Activated naive CD4-positive, alpha-beta T cell treated with anti-CD3 and anti-CD28 coated beads, Interleukin-2, amount 10 ng/mL, durations not matched to agents 7 days and 5 days (primary cell): ENCODE results near the gene ELF4.

Experiments
- CTCF ChIA-PET: fragments of 350-600 bp; sonication (Branson Sonifier 250); formaldehyde crosslinking; loops from one replicate; lab custom pipeline; 2021; ENCODE audit warnings: antibody characterized with exemption; lab: Charles Lee
- DNase-seq: peaks from one replicate; pipeline ENCODE4 v3.0.0-alpha.2; 2020
- H3K27ac Mint-ChIP-seq: one replicate; pipeline ENCODE4 v1.8.0; 2021; ENCODE audit warnings: mild to moderate bottlenecking, moderate library complexity, mixed read lengths
- H3K27me3 Mint-ChIP-seq: one replicate; pipeline ENCODE4 v1.8.0; 2021; ENCODE audit warnings: mild to moderate bottlenecking, mixed read lengths
- H3K36me3 Mint-ChIP-seq: one replicate; pipeline ENCODE4 v1.8.0; 2021; ENCODE audit warnings: mixed read lengths
- H3K4me1 Mint-ChIP-seq: one replicate; pipeline ENCODE4 v1.8.0; 2021; ENCODE audit warnings: mixed read lengths
- H3K4me3 Mint-ChIP-seq: one replicate; pipeline ENCODE4 v1.8.0; 2021; ENCODE audit warnings: mild to moderate bottlenecking, moderate library complexity, mixed read lengths
- H3K9me3 Mint-ChIP-seq: one replicate; pipeline ENCODE4 v1.8.0; 2021; ENCODE audit warnings: mixed read lengths

Gene ELF4

DNA sequence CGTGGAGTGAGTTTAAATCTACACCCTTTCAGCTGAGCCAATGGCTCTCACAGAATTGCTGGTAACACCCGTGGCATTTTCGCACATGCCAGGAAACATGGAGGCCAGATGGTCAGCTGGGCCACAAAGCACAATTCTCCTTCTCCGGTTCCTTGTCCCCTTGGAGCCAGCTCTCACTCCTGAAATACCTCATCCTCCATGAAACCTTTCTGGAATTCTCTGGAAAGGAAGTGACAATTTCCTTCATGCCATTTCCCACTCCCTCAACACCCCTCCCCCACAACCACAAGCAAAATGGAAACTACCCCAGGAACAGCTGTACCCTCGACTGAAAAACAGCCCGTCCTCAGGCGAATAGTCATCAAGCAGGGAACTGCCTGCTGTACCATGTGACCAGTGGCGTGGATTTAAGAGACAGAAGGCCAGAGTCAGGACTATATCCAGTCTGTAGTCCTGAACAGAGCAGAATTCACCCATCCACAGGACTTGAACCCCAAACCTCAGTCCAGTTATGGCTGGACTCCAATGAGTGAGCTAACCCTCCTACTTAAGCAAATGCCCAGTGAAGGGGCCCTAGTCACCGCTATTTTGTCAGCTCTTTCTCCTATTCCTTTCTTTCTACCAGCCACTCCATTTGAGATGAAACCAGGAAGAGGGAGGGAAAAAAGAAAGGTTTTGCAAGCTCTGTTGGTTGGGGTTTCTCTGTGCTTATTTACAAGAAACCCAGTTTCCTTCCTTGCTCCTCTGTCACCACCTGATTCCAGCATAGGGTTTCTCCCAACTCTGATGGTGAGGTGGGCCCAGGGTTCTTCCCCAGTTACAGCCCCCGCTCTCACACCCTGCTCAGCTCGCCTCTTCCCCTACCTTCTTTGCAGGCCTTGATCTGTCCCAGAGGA, 24.5 kb downstream of the ELF4 start:
- Mint-ChIP-seq H3K4me1 (peaks cover 86% of the 10 kb centered on the region), H3K27me3 (peaks cover 4% of the 10 kb centered on the region), H3K27ac (peak overlapping the region; percentile 92), H3K4me3 (peak overlapping the region; percentile 81), H3K36me3 (peaks cover 14% of the 10 kb centered on the region), H3K9me3 (no peaks in the 10 kb centered on the region)
- CTCF ChIA-PET = interaction anchor here (1.2 to 3.3 kb wide), 2 partner anchors 9 to 35 kb away, joined by 4 to 18 read pairs; no protein-coding TSS in a partner anchor
- DNase-seq = no peak

DNA sequence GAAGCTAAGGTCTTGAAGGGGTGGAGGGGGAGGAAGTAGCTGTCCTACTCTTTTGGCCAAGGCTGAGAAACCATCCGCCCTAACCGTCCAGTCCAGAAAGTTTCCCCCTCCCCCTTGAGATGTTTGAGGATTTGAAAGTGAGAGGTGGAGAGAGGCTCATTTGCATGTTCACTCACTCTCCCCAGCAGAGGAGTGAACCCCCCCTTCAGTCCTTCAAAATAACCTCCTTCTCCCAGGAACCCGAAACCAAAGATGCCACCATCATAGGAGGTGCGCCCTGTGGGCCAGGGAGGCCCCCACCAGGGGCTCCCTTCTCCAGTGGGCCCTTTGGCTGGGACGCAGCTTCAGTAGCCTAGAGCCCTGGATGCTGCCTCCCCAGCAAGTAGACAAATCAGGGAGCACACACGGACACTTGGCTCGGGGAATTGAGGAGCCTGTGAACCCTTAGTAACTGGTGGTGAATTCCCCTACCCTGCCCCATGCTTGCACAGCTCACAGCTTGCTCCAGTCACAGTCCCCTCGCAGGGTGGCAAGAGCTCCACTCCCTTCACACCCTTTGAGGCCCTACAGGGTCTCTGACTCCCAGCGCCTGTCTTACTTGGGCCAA, 25.6 kb downstream of the ELF4 start:
- Mint-ChIP-seq H3K4me1 (peaks cover 86% of the 10 kb centered on the region), H3K9me3 (no peaks in the 10 kb centered on the region), H3K27me3 (no peaks in the 10 kb centered on the region), H3K4me3 (peak overlapping the region; percentile 81), H3K27ac (peak overlapping the region; percentile 92), H3K36me3 (peaks cover 13% of the 10 kb centered on the region)
- CTCF ChIA-PET = interaction anchor here (0.6 to 3.3 kb wide), 4 partner anchors 10 to 40 kb away, joined by 3 to 18 read pairs (median 4); no protein-coding TSS in a partner anchor
- DNase-seq = peak; percentile 23

- CTCF ChIA-PET = interaction anchor here (1.0 to 3.3 kb wide), 2 partner anchors 23 to 37 kb away, joined by 3 to 18 read pairs; no protein-coding TSS in a partner anchor
- peak; percentile 22 for DNase-seq
- H3K4me1 Mint-ChIP-seq = peaks cover 84% of the 10 kb centered on the region
- peaks cover 14% of the 10 kb centered on the region for H3K36me3 Mint-ChIP-seq
- no peaks in the 10 kb centered on the region for H3K9me3 Mint-ChIP-seq
- H3K4me3 Mint-ChIP-seq = peak overlapping the region; percentile 81
- peak overlapping the region; percentile 92 for H3K27ac Mint-ChIP-seq
- no peaks in the 10 kb centered on the region for H3K27me3 Mint-ChIP-seq
These were observed 26.5 kb downstream of the ELF4 start for GRCh38 chrX:130083656-130084382.

DNA sequence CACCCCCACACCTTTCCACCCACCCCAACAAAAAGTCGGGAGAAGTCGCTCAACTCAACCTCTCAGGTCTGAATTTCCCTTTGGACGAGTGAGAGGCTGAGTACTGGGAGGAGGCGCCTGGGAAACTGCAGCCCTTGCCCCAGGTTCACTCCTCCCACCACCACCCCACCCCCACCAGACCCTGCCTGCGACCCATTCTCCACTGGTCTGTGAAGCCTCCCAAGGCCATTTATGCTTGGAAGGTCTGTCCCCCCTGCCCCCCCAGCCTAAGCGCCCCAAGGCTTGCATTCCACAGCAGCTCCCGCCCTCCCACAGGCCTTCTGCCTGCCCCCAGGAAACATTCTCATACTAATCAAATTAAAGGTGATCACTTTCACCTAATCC, 27.2 kb downstream of the ELF4 start:
- peak overlapping the region; percentile 92 for H3K27ac Mint-ChIP-seq
- DNase-seq = no peak
- peaks cover 78% of the 10 kb centered on the region for H3K4me1 Mint-ChIP-seq
- H3K9me3 Mint-ChIP-seq = no peaks in the 10 kb centered on the region
- no peaks in the 10 kb centered on the region for H3K27me3 Mint-ChIP-seq
- CTCF ChIA-PET = interaction anchor here (3.3 to 4.5 kb wide), 2 partner anchors 37 to 38 kb away, joined by 18 to 68 read pairs; no protein-coding TSS in a partner anchor
- peaks cover 14% of the 10 kb centered on the region for H3K36me3 Mint-ChIP-seq
- peak overlapping the region; percentile 81 for H3K4me3 Mint-ChIP-seq

DNA sequence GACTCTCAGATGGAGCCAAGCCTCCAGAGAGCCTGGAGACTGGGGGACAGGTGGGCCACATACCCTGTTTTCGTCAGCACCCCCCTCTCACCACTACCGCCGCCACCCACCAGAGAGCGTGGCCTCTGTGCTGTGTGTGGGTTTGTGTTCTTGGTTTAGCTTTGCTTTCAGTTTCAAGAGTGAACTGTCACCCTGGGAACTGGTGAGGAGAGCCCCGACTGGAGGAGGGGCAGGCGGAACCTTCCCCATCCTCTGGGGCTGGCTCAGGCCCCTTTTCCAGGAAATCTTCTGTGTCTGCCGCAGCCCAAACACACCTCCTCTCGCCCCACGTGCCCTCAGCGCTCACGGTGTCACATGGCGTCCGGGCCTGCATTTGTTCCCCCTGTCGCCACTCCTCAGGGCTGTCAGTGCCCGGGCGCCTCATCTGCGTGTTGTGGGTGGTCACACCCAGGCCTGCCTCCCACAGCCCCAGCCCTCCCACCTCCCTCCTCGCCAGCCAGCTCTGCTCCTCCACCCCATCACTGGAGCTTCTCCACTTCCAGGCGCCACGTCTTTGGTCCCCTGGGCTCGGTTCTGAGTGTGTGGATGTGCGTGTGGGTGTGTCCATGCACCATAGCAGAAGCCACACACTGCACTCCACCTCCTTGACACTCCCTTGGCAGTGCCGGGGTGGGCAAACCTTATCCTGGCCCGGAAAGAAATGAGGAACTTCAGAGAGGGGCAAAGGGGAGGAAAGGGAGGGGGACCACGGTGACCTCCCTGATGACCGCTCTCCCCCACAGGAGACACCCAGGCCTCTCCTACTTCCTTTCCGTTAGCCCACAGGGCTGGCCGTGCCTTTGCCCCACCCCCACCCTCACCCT, 27.8 kb downstream of the ELF4 start:
- DNase-seq = peak; percentile 90
- Mint-ChIP-seq H3K9me3 (no peaks in the 10 kb centered on the region), H3K4me1 (peaks cover 72% of the 10 kb centered on the region), H3K36me3 (peaks cover 10% of the 10 kb centered on the region), H3K27me3 (no peaks in the 10 kb centered on the region), H3K4me3 (peak overlapping the region; percentile 58), H3K27ac (peak overlapping the region; percentile 91)
- CTCF ChIA-PET = interaction anchor here (0.8 to 4.5 kb wide), 4 partner anchors 15 to 110 kb away, joined by 3 to 68 read pairs (median 36); no protein-coding TSS in a partner anchor

DNA sequence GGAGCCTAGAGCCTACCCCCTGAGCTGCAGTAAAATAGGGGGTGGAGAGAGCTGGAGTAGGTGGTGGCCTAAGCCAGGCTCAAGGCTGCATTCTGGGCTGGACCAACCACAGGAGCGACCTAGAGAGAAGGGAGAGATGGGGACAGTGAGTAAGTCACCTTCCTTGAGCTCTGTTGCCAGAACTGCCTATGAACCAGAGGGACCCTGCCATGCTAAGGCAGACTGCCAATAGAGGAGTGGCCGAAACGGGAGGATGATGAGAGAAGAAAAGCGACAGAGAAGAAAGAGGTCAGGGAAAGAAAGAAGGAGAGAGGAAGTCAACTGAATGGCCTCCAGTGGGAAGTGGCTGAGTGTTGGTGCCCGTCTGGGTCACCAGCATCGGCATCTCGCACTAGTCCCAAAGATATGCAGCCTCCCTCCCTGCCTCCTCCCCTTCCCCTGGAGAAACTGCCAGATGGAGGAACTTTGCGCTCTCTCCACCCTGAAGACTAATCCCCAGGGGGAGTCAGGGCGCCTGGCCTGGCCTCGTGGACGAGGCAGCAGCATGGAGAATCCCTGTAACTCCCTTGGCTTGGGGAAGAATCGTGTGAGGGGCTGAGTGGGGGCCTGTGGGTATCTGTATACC, 28.8 kb downstream of the ELF4 start:
- Mint-ChIP-seq H3K27ac (peak overlapping the region; percentile 91), H3K9me3 (no peaks in the 10 kb centered on the region), H3K4me3 (peak overlapping the region; percentile 58), H3K27me3 (no peaks in the 10 kb centered on the region), H3K36me3 (peaks cover 10% of the 10 kb centered on the region), H3K4me1 (peaks cover 66% of the 10 kb centered on the region)
- CTCF ChIA-PET = interaction anchor here (1.1 to 4.5 kb wide), 5 partner anchors 28 to 111 kb away, joined by 3 to 68 read pairs (median 5); no protein-coding TSS in a partner anchor
- DNase-seq = no peak

DNA sequence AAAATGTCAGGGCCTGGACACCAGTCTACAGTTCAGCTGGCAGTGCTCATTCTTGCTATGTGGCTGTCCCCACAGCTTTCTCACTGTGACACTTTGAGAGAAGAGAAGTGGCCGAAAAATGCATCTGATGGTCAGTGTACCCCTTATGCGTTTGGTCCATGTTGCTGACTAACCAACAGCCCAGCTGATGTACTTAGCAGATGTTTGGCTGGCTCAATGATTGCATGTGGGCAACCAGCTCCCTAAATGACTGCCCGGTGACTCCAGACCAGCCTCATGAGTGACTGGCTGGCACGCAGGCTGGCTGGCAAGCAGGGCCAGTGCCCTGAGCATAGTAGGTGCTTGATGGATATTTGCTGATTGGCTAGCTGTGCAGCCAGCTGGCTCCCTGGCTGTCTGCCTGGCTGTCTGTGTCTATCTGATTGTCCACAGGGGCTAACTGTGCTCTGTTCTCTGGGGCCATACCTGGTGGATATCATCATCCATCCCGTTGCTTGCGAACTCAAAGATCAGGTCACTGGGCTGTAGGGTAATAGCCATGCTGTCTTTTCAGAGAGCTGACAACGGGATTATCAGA, 29.4 kb downstream of the ELF4 start:
- no peak overlapping the region for H3K4me3 Mint-ChIP-seq
- CTCF ChIA-PET = interaction anchor here (1.1 to 4.5 kb wide), 9 partner anchors 17 to 112 kb away, joined by 3 to 68 read pairs (median 5); no protein-coding TSS in a partner anchor
- H3K9me3 Mint-ChIP-seq = no peaks in the 10 kb centered on the region
- H3K4me1 Mint-ChIP-seq = peaks cover 60% of the 10 kb centered on the region
- H3K36me3 Mint-ChIP-seq = peaks cover 10% of the 10 kb centered on the region
- DNase-seq = no peak
- no peaks in the 10 kb centered on the region for H3K27me3 Mint-ChIP-seq
- H3K27ac Mint-ChIP-seq = peak overlapping the region; percentile 14

DNA sequence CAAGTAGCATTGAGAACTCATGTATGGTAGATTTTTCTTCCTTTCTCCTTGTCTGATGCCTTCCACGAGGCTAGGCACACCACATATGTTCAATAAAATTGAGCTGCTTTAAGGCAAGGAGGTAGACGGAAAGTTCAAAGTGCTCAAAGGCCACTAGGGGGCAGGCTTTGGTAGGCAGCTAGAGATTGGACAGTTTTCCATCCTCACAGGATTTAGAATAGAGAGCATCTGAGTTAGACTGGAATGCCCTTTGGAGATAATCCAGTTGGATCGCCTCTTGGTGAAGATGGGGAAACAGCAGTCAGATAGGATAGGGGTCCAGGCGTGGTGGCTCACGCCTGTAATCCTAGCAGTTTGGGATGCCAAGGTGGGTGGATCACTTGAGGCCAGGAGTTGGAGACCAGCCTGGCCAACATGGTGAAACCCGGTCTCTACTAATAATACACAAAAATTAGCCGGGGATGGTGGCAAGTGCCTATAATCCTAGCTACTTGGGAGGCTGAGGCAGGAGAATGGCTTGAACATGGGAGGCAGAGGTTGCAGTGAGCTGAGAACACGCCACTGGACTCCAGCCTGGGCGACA, 30.4 kb downstream of the ELF4 start:
- peaks cover 51% of the 10 kb centered on the region for H3K4me1 Mint-ChIP-seq
- CTCF ChIA-PET = interaction anchor here (0.6 to 4.5 kb wide), 24 partner anchors 9 to 154 kb away, joined by 3 to 68 read pairs (median 4); no protein-coding TSS in a partner anchor
- peak; percentile 70 for DNase-seq
- peaks cover 9% of the 10 kb centered on the region for H3K36me3 Mint-ChIP-seq
- no peak overlapping the region for H3K4me3 Mint-ChIP-seq
- no peaks in the 10 kb centered on the region for H3K9me3 Mint-ChIP-seq
- no peaks in the 10 kb centered on the region for H3K27me3 Mint-ChIP-seq
- no peak overlapping the region for H3K27ac Mint-ChIP-seq

DNA sequence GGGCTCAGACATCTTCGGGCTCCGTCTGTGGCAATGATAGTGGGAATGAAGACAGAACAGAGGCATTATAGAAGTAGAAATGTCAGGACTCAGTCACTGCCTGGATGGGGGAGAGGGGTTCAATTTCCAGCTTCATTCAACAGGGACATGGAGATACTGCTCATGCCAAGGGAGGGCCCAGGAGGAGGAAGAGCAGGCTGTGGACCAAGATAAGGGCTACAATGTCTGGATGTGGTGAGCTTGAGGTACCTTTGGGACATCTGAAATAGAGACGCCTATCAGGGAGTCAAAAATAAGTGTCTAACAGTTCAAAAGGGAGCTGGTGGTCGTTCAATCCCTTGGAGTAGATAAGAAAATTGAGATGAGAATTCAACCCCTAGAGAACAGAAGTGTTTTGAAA, 34.5 kb downstream of the ELF4 start:
- DNase-seq = no peak
- CTCF ChIA-PET = no interaction called here
- Mint-ChIP-seq H3K4me1 (peaks cover 10% of the 10 kb centered on the region), H3K4me3 (no peak overlapping the region), H3K36me3 (peaks cover 18% of the 10 kb centered on the region), H3K27ac (no peak overlapping the region), H3K9me3 (no peaks in the 10 kb centered on the region), H3K27me3 (no peaks in the 10 kb centered on the region)

DNA sequence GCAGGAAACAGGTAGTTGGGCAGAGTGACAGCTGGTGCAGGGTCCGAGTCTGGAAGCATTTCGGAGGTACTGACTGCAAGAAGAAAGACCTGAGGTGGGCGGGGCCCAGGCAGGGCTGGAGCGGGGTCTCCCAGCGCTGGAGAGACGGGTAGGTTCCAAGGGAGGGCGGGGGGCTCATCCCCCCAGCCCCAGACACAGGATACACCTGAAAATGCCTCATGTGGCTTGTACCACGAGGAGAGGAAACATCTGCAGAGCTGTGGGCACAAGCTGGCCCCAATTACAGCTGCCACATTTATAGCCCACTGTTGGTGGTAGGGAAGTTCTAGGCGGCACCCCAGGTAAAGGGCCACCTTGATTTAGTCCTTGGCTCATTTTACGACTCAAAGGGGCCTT, 38.0 kb downstream of the ELF4 start:
- CTCF ChIA-PET = no interaction called here
- Mint-ChIP-seq H3K9me3 (no peaks in the 10 kb centered on the region), H3K4me1 (no peaks in the 10 kb centered on the region), H3K36me3 (peaks cover 18% of the 10 kb centered on the region), H3K27ac (no peak overlapping the region), H3K27me3 (no peaks in the 10 kb centered on the region), H3K4me3 (no peak overlapping the region)
- no peak for DNase-seq

GRCh38 chrX:130071611-130072344, 38.5 kb downstream of the ELF4 start:
- Mint-ChIP-seq H3K4me3 (no peak overlapping the region), H3K27ac (no peak overlapping the region), H3K4me1 (no peaks in the 10 kb centered on the region), H3K27me3 (no peaks in the 10 kb centered on the region), H3K9me3 (no peaks in the 10 kb centered on the region), H3K36me3 (peaks cover 22% of the 10 kb centered on the region)
- no peak for DNase-seq
- CTCF ChIA-PET = interaction anchor here (1.4 kb wide), 1 partner anchor 8 kb away, joined by 5 read pairs; no protein-coding TSS in a partner anchor
